ENCODE measurements around the gene TTLL11. TPM values are rescaled to one million over a fixed set of nuclear protein-coding genes. Genes with fewer than 3 reads are reported as not detected.

Gene TTLL11
- total and polyA plus RNA-seq, 2 of the 8 experiments (the other 6 are each of a cell fraction or from before 2014, with no cell fraction given), result 0.56 to 0.80 TPM

GRCh38 chr9:122076773-122077172 is 16.3 kb downstream of the TTLL11 start:
- H3K36me3 ChIP-seq (ENCODE audit: control insufficient read depth in 2 of 4, insufficient read depth in 4 of 4, low read length in 3 of 4), result no peaks in the 10 kb centered on the region
- H2BK12ac ChIP-seq (ENCODE audit: low read depth, low read length), result no peak overlapping the region
- H2AFZ ChIP-seq (ENCODE audit: low read length), result no peak overlapping the region
- H3K79me2 ChIP-seq (ENCODE audit: control insufficient read depth in 1 of 2, insufficient read depth in 2 of 2, low read length in 2 of 2), result no peaks in the 10 kb centered on the region
- H3K27ac ChIP-seq (ENCODE audit: low read depth, low read length), result no peak overlapping the region
- H3K56ac ChIP-seq (replicated peaks; ENCODE audit: insufficient read length, low read depth, low read length), result no peak overlapping the region
- H3K23ac ChIP-seq (ENCODE audit: insufficient read length), result no peak overlapping the region
- no peak overlapping the region for H4K8ac ChIP-seq (ENCODE audit: extremely low read depth, insufficient read depth, low read length)
- no peaks in the 10 kb centered on the region for H3K23me2 ChIP-seq (ENCODE audit: low read depth, low read length)
- no peak overlapping the region for H2AK5ac ChIP-seq (ENCODE audit: low read depth, low read length)
- no peak overlapping the region for H3K18ac ChIP-seq (ENCODE audit: extremely low read depth, low read length)
- CTCF ChIA-PET (ENCODE audit: partially characterized antibody), result no interaction called here
- H3K14ac ChIP-seq (ENCODE audit: insufficient read length), result no peak overlapping the region
- POLR2A ChIA-PET (ENCODE audit: partially characterized antibody), result no interaction called here
- H4K91ac ChIP-seq (replicated peaks; ENCODE audit: insufficient read length, low read length), result no peak overlapping the region
- no peak overlapping the region for H2BK120ac ChIP-seq (replicated peaks; ENCODE audit: low read depth, low read length)
- H3K9ac ChIP-seq (replicated peaks in 1 of 4; ENCODE audit: extremely low read depth in 1 of 4, low read depth in 3 of 4, low read length in 3 of 4), result no peak overlapping the region
- no peak overlapping the region for H3K4me3 ChIP-seq (ENCODE audit: extremely low read depth in 1 of 4, insufficient read depth in 2 of 4, low read depth in 3 of 4, low read length in 4 of 4)
- H3K27me3 ChIP-seq (replicated peaks in 1 of 4; ENCODE audit: control insufficient read depth in 3 of 4, extremely low read depth in 1 of 4, insufficient read depth in 3 of 4, low read length in 3 of 4), result no peaks in the 10 kb centered on the region
- no peak overlapping the region for H2BK15ac ChIP-seq (ENCODE audit: low read length)
- H2BK5ac ChIP-seq (ENCODE audit: low read depth, low read length), result no peak overlapping the region
- H4K5ac ChIP-seq (ENCODE audit: insufficient read length, low read depth, low read length), result no peak overlapping the region
- H3K79me1 ChIP-seq (ENCODE audit: low read depth, low read length), result no peaks in the 10 kb centered on the region
- H3K4me2 ChIP-seq (ENCODE audit: insufficient read depth in 1 of 2, low read depth in 2 of 2, low read length in 2 of 2), result no peak overlapping the region
- FAIRE-seq (no peak), DNase-seq (ENCODE audit: low read depth in 1 of 2, low spot score in 2 of 2) (no peak)
- H2BK20ac ChIP-seq (ENCODE audit: low read length), result no peak overlapping the region
- no peaks in the 10 kb centered on the region for H4K20me1 ChIP-seq (replicated peaks in 1 of 2; ENCODE audit: control insufficient read depth in 1 of 2, insufficient read depth in 2 of 2, low read length in 2 of 2)
- 91% methylated on average over 3 of the region's 3 CpGs; no CpG with 5 or more reads in 1 of the 2 experiments for WGBS, 2 experiments (ENCODE audit: extremely low coverage in 1 of 2, insufficient coverage in 1 of 2, insufficient read length in 1 of 2, insufficient replicate concordance in 2 of 2, low coverage in 1 of 2, low lambda C conversion rate in 2 of 2, missing lambda C conversion rate in 1 of 2)
- H3K4me1 ChIP-seq (replicated peaks in 1 of 4; ENCODE audit: control insufficient read depth in 3 of 4, insufficient read depth in 4 of 4, low read length in 3 of 4), result no peaks in the 10 kb centered on the region
- no peaks in the 10 kb centered on the region; a peak in 1 of 4 replicates for H3K9me3 ChIP-seq (ENCODE audit: insufficient read depth in 2 of 2, low read depth in 1 of 2, low read length in 1 of 2)
- no peak overlapping the region for H3K4ac ChIP-seq (replicated peaks; ENCODE audit: insufficient read length, low read depth, low read length)
- TF ChIP-seq KDM4A (IDR thresholded peaks at IDR 0.05; ENCODE audit: low read depth, low read length, severe bottlenecking) (no peak), RFX5 (IDR thresholded peaks at IDR 0.05; ENCODE audit: borderline replicate concordance, low read depth, low read length) (no peak), NRF1 (IDR thresholded peaks at IDR 0.05; ENCODE audit: low read depth, low read length) (no peak), KDM1A (IDR thresholded peaks at IDR 0.05; ENCODE audit: borderline replicate concordance, low read length) (no peak), BCL11A (IDR thresholded peaks at IDR 0.05; ENCODE audit: low read depth in 2 of 2, low read length in 2 of 2) (no peak), PHF8 (conservative IDR thresholded peaks at IDR 0.05; ENCODE audit: low read depth, low read length) (no peak), TAF7 (optimal IDR thresholded peaks at IDR 0.05; ENCODE audit: borderline replicate concordance, low read depth, low read length) (no peak), CHD2 (IDR thresholded peaks at IDR 0.05; ENCODE audit: low read length) (no peak), POLR2AphosphoS5 (IDR thresholded peaks at IDR 0.05; ENCODE audit: low read depth, low read length) (no peak), ZNF274 (IDR thresholded peaks at IDR 0.05; ENCODE audit: borderline replicate concordance, extremely low read depth, low read length) (no peak), RNF2 (IDR thresholded peaks at IDR 0.05; ENCODE audit: borderline replicate concordance, low read depth, low read length, missing control alignments, poor library complexity, severe bottlenecking) (no peak), HDAC6 (IDR thresholded peaks at IDR 0.05; ENCODE audit: low read depth, low read length) (no peak), TAF1 (IDR thresholded peaks at IDR 0.05; ENCODE audit: low read depth, low read length) (no peak), CTBP2 (IDR thresholded peaks at IDR 0.05; ENCODE audit: borderline replicate concordance, insufficient read depth, insufficient read length, low read length) (no peak), RBBP5 (IDR thresholded peaks at IDR 0.05; ENCODE audit: borderline replicate concordance, low read depth, low read length) (no peak)

All from H1 (cell line).